ENCODE results near the gene TRMT11. TPM values are rescaled to one million over a fixed set of nuclear protein-coding genes. Genes with fewer than 3 reads are reported as not detected.

The TRMT11 gene
- total and polyA plus RNA-seq, 9 of the 15 experiments (the other 6 are each of a cell fraction or from before 2014, with no cell fraction given) = 38.8 to 88.0 (median 59.8) TPM

DNA sequence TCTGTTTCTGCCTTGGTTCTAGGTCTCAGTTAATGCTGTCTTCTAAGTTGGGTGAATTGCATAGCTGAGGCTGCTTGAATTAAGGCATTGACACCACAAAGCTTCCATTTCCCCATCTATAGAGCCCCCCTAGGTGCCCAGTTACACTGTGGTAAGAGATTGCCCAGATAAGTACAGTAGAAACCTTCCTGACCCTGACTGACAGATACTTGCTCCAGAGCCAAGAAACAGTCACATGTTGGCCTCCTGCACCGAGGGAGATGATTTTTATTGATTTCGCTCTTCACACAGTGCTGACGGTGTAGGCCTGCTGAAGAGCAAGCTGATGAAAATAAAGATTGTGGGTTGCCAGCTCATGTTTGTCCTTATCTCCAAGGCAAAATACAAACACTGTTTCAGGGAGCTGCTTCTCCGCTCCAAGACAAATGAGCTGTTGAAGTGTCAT, 67.9 kb downstream of the TRMT11 start (continued):
- TF ChIP-seq, protein P1, sequence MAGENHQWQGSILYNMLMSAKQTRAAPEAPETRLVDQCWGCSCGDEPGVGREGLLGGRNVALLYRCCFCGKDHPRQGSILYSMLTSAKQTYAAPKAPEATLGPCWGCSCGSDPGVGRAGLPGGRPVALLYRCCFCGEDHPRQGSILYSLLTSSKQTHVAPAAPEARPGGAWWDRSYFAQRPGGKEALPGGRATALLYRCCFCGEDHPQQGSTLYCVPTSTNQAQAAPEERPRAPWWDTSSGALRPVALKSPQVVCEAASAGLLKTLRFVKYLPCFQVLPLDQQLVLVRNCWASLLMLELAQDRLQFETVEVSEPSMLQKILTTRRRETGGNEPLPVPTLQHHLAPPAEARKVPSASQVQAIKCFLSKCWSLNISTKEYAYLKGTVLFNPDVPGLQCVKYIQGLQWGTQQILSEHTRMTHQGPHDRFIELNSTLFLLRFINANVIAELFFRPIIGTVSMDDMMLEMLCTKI (IDR thresholded peaks at IDR 0.05; ENCODE audit: partially characterized antibody) = no peak
- TF ChIP-seq ERF (CRISPR knock-in tag; IDR thresholded peaks at IDR 0.05) (0 out of 2 replicates have a peak, but pooled peaks have one; percentile 72), CAMTA2 (CRISPR knock-in tag; conservative IDR thresholded peaks at IDR 0.05) (no peak), SMC3 (conservative IDR thresholded peaks at IDR 0.05; ENCODE audit: insufficient read depth, low read depth, low read length) (no peak), GATAD2A (IDR thresholded peaks at IDR 0.05) (peak; percentile 70; the same call in 1 of the 2 replicates), STAG1 (CRISPR knock-in tag; IDR thresholded peaks at IDR 0.05; ENCODE audit: borderline replicate concordance) (no peak), CCAR2 (IDR thresholded peaks at IDR 0.05; ENCODE audit: low read depth, low read length) (no peak), STAT5B (CRISPR knock-in tag; IDR thresholded peaks at IDR 0.05) (no peak), ZNF3 (CRISPR knock-in tag; IDR thresholded peaks at IDR 0.05) (no peak), ARID1B (IDR thresholded peaks at IDR 0.05) (peak; percentile 84), ZFP30 (CRISPR knock-in tag; IDR thresholded peaks at IDR 0.05; ENCODE audit: borderline replicate concordance) (no peak), RBFOX2 (IDR thresholded peaks at IDR 0.05; ENCODE audit: low read depth, low read length) (no peak), PRMT5 (CRISPR knock-in tag; IDR thresholded peaks at IDR 0.05) (no peak), SNRNP70 (optimal IDR thresholded peaks at IDR 0.05; ENCODE audit: low read depth, low read length) (no peak), SPI1 (IDR thresholded peaks at IDR 0.05; ENCODE audit: borderline replicate concordance, low read depth, low read length) (no peak), U2AF1 (optimal IDR thresholded peaks at IDR 0.05; ENCODE audit: low read depth, low read length) (no peak), MTF1 (CRISPR knock-in tag; IDR thresholded peaks at IDR 0.05; ENCODE audit: borderline replicate concordance) (no peak)
- TF ChIP-seq, protein P2, sequence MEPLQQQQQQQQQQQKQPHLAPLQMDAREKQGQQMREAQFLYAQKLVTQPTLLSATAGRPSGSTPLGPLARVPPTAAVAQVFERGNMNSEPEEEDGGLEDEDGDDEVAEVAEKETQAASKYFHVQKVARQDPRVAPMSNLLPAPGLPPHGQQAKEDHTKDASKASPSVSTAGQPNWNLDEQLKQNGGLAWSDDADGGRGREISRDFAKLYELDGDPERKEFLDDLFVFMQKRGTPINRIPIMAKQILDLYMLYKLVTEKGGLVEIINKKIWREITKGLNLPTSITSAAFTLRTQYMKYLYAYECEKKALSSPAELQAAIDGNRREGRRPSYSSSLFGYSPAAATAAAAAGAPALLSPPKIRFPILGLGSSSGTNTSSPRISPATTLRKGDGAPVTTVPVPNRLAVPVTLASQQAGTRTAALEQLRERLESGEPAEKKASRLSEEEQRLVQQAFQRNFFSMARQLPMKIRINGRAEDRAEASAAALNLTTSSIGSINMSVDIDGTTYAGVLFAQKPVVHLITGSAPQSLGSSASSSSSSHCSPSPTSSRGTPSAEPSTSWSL (CRISPR knock-in tag; IDR thresholded peaks at IDR 0.05; ENCODE audit: borderline replicate concordance) = no peak
- TF ChIP-seq, protein P3, sequence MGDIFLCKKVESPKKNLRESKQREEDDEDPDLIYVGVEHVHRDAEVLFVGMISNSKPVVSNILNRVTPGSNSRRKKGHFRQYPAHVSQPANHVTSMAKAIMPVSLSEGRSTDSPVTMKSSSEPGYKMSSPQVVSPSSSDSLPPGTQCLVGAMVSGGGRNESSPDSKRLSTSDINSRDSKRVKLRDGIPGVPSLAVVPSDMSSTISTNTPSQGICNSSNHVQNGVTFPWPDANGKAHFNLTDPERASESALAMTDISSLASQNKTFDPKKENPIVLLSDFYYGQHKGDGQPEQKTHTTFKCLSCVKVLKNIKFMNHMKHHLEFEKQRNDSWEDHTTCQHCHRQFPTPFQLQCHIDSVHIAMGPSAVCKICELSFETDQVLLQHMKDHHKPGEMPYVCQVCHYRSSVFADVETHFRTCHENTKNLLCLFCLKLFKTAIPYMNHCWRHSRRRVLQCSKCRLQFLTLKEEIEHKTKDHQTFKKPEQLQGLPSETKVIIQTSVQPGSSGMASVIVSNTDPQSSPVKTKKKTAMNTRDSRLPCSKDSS (IDR thresholded peaks at IDR 0.05; ENCODE audit: low read depth, partially characterized antibody) = no peak
- TF ChIP-seq, protein P4, sequence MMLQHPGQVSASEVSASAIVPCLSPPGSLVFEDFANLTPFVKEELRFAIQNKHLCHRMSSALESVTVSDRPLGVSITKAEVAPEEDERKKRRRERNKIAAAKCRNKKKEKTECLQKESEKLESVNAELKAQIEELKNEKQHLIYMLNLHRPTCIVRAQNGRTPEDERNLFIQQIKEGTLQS (IDR thresholded peaks at IDR 0.05) = peak; percentile 21; the same call in 1 of the 2 replicates
- TF ChIP-seq, protein P4 (CRISPR knock-in tag; conservative IDR thresholded peaks at IDR 0.05) = no peak

Measured in K562 (cell line).